Heart right ventricle (tissue), 16 donors: ENCODE measurements around the gene BLCAP. TPM values are rescaled to one million over a fixed set of nuclear protein-coding genes. Genes with fewer than 3 reads are reported as not detected.

ENCODE experiments used
- ATAC-seq, 8 donors: fragments of 200-7000 bp; cut with Tn5 transposase; one replicate each; pipeline ENCODE4 v1.9.1; 2020; ENCODE audit warnings: mild to moderate bottlenecking in 8 of 8, moderate library complexity in 8 of 8, moderate number of reproducible peaks in 1 of 8
- DNase-seq, 2 donors: peaks; one replicate each; pipeline ENCODE4 v3.0.0-alpha.2; 2020
- H3K27ac ChIP-seq, 10 donors: fragments of 200-600 bp; sonication (generic) in 2 of 10; one replicate each; pipeline versions ENCODE4 v1.5.0 to v1.8.0; 2020 to 2022; ENCODE audit warnings: mild to moderate bottlenecking in 3 of 10
- H3K27me3 ChIP-seq, 7 donors: fragments of 200-600 bp; one replicate each; pipeline ENCODE4 v1.8.0; 2021 to 2022; ENCODE audit warnings: mild to moderate bottlenecking in 2 of 7
- H3K36me3 ChIP-seq, 9 donors: fragments of 200-600 bp; sonication (generic) in 1 of 9; one replicate each; pipeline versions ENCODE4 v1.5.0 to v1.8.0; 2020 to 2022; ENCODE audit warnings: mild to moderate bottlenecking in 2 of 9
- H3K4me1 ChIP-seq, 9 donors: fragments of 200-600 bp; sonication (generic) in 1 of 9; one replicate each; pipeline versions ENCODE4 v1.5.0 to v1.8.0; 2020 to 2022; ENCODE audit warnings: mild to moderate bottlenecking in 4 of 9
- H3K4me3 ChIP-seq, 10 donors: fragments of 200-600 bp; sonication (generic) in 2 of 10; one replicate each; pipeline versions ENCODE4 v1.5.0 to v1.8.0; 2020 to 2022; ENCODE audit warnings: mild to moderate bottlenecking in 7 of 10, moderate library complexity in 2 of 10
- H3K9me3 ChIP-seq, 11 donors: fragments of 200-600 bp in 10 of 11; sonication (generic) in 2 of 11; one replicate each; pipeline versions ENCODE4 v1.5.0 to v1.8.0; 2013 to 2022; ENCODE audit warnings: mild to moderate bottlenecking in 2 of 11, control low read depth in 1 of 11, moderate library complexity in 1 of 11
- CTCF ChIP-seq, 9 donors: fragments of 200-600 bp; sonication (generic) in 2 of 9; IDR thresholded peaks; one replicate each; pipeline versions ENCODE4 v1.5.0 to v1.8.0; 2021 to 2022; ENCODE audit warnings: antibody characterized with exemption in 9 of 9, mild to moderate bottlenecking in 5 of 9, moderate library complexity in 1 of 9
- WGBS, 2 donors: extraction: QIAGEN DNeasy Blood & Tissue Kit; methylation state at CpG; one replicate each; pipeline ENCODE4 v1.1.7; 2013; ENCODE audit warnings: inconsistent platforms in 1 of 2; 5-methylcytosine and 5-hydroxymethylcytosine counted together
- intact Hi-C, 10 donors: fragments of 100-400 bp; cut with DNase I; formaldehyde crosslinking; loops; one replicate each; pipeline versions ENCODE4 v1.11.1 to v1.14.2; 2022
- polyA plus RNA-seq, 2 donors: library from polyadenylated mRNA; stranded (reverse); fragments of 200-250 nt; gene quantifications; one replicate each; pipeline ENCODE4 v1.2.3, GENCODE V29; 2013
- total RNA-seq, 10 donors: library from RNA; stranded (reverse); fragmentation: NEBNext Ultra II Directional in 3 of 10; extraction: Animal tissue kit (Norgen Biotek cat#: 25700) in 3 of 10; gene quantifications; one replicate each; pipeline versions ENCODE4 v1.2.1 to v1.2.4, GENCODE V29; 2021 to 2023
- donor health status: Arrhythmogenic right ventricular cardiomyopathy.
- donor health status: ischemic (EF 13 %, LVEDD 7.1; RV severe dilation, severe dysfunction).
- donor health status: healthy with polysubstance abuse.
- donor health status: DM: no; HTN: yes; CAD: no.
- donor health status: DM: no; HTN: no; CAD: no.
- donor health status: ischemic (EF 25% LVEDD 6.9; RV normal size, moderate dysfunction).
- donor health status: ischemic (EF 25% LVEDD 5.7; RV mildly dilated, moderate dysfunction).
- donor health status: healthy.
- donor health status: DM: yes; HTN: yes; CAD: no.
- donor health status: Ischemic cardiomyopathy.
- donor health status: ischemic (EF 35%, LVEDD 5.7; RV mildly dilated, moderate dysfunction).
- donor health status: nonischemic (EF 11% LVEDD 7.7; RV severe dilation, severe dysfunction).
- donor health status: DM: yes; HTN: yes; CAD: no.
- donor health status: PGD.
- donor health status: ischemic (EF 29% LVEDD 5.4; RV normal size, mild dysfunction).
- donor health status: nonischemic (EF 23%, LVEDD 6.1; RV moderate dilation, normal function).

The BLCAP gene
- total and polyA plus RNA-seq, 12 donors = 66.1 to 106 (median 82.9) TPM

- Histone ChIP-seq H3K4me3 (no peak overlapping the region), H3K4me1 (peaks cover 14 to 85% (median 60%) of the 10 kb centered on the region in 9 donors), H3K27me3 (no peaks in the 10 kb centered on the region), H3K36me3 (peaks cover 0 to 75% (median 24%) of the 10 kb centered on the region in 9 donors), H3K9me3 (no peaks in the 10 kb centered on the region), H3K27ac (peak overlapping the region in 1 of 10 donors; percentile 6)
- ATAC-seq (no peak), DNase-seq (no peak)
- no peak for TF ChIP-seq CTCF (IDR thresholded peaks at IDR 0.05)
- WGBS, 2 donors = 66 to 69% methylated on average over 13 of the region's 13 CpGs
- intact Hi-C loops = no loop called here
Measured at GRCh38 chr20:37516811-37517750, 10.6 kb downstream of the BLCAP start.

- DNase-seq (no peak), ATAC-seq (no peak)
- Histone ChIP-seq H3K9me3 (no peaks in the 10 kb centered on the region), H3K36me3 (peaks cover 0 to 81% (median 24%) of the 10 kb centered on the region in 9 donors), H3K27ac (no peak overlapping the region), H3K4me1 (peaks cover 11 to 73% (median 49%) of the 10 kb centered on the region in 9 donors), H3K4me3 (no peak overlapping the region), H3K27me3 (no peaks in the 10 kb centered on the region)
- intact Hi-C loops = no loop called here
- WGBS, 2 donors = 92 to 93% methylated on average over 4 of the region's 4 CpGs
- TF ChIP-seq CTCF (IDR thresholded peaks at IDR 0.05) = no peak
Measured at GRCh38 chr20:37515876-37516275, 11.8 kb downstream of the BLCAP start.

- Histone ChIP-seq H3K27me3 (no peaks in the 10 kb centered on the region), H3K4me3 (no peak overlapping the region), H3K9me3 (no peaks in the 10 kb centered on the region), H3K4me1 (peaks cover 7 to 54% (median 30%) of the 10 kb centered on the region in 9 donors), H3K36me3 (peaks cover 0 to 95% (median 19%) of the 10 kb centered on the region in 9 donors), H3K27ac (no peak overlapping the region)
- 75 to 79% methylated on average over 4 of the region's 4 CpGs for WGBS, 2 donors
- no peak for TF ChIP-seq CTCF (IDR thresholded peaks at IDR 0.05)
- intact Hi-C loops = no loop called here
- DNase-seq (no peak), ATAC-seq (no peak)
Measured at GRCh38 chr20:37513779-37514359, 13.8 kb downstream of the BLCAP start.

- Histone ChIP-seq H3K27ac (no peak overlapping the region), H3K36me3 (peaks cover 0 to 86% (median 16%) of the 10 kb centered on the region in 9 donors), H3K9me3 (no peaks in the 10 kb centered on the region), H3K4me1 (peaks cover 1 to 33% (median 10%) of the 10 kb centered on the region in 9 donors), H3K4me3 (no peak overlapping the region), H3K27me3 (no peaks in the 10 kb centered on the region)
- no peak for TF ChIP-seq CTCF (IDR thresholded peaks at IDR 0.05)
- 97% methylated on average over 6 of the region's 6 CpGs for WGBS, 2 donors
- ATAC-seq (peak in 1 of 8 donors; percentile 13), DNase-seq (no peak)
- intact Hi-C loops = no loop called here
Measured at GRCh38 chr20:37511610-37512275, 15.9 kb downstream of the BLCAP start.
